SJSA1 (cell line): ENCODE data around the gene MAGI1. TPM values are rescaled to one million over a fixed set of nuclear protein-coding genes. Genes with fewer than 3 reads are reported as not detected.

Experiments used
- DNase-seq, 2 experiments: peaks; one replicate each; pipeline ENCODE4 v3.0.0-alpha.2; 2015 to 2020; ENCODE audit warnings: low spot score in 2 of 2, low read depth in 1 of 2
- H3K27ac ChIP-seq: fragments of 250-450 bp; sonication (Bioruptor Pico); 2 replicates; pipeline ENCODE4 v1.5.1; 2020; ENCODE audit warnings: mild to moderate bottlenecking, moderate library complexity
- H3K27me3 ChIP-seq: fragments of 250-450 bp; sonication (Bioruptor Pico); replicated peaks from 2 replicates; pipeline ENCODE4 v1.5.1; 2020; ENCODE audit warnings: mild to moderate bottlenecking, moderate library complexity
- H3K36me3 ChIP-seq: fragments of 250-450 bp; sonication (Bioruptor Pico); 2 replicates; pipeline ENCODE4 v1.5.1; 2020; ENCODE audit warnings: mild to moderate bottlenecking
- H3K4me1 ChIP-seq: fragments of 250-450 bp; sonication (Bioruptor Pico); replicated peaks from 2 replicates; pipeline ENCODE4 v1.6.1; 2021; ENCODE audit warnings: mild to moderate bottlenecking
- H3K4me3 ChIP-seq: fragments of 250-450 bp; sonication (Bioruptor Pico); 2 replicates; pipeline ENCODE4 v1.5.1; 2020; ENCODE audit warnings: mild to moderate bottlenecking
- H3K9me3 ChIP-seq: fragments of 250-450 bp; sonication (Bioruptor Pico); replicated peaks from 2 replicates; pipeline ENCODE4 v1.5.1; 2020; ENCODE audit warnings: mild to moderate bottlenecking
- total RNA-seq: library from RNA; depleted of rRNA; stranded (reverse); fragments of >200 nt; shearing (Covaris generic); gene quantifications from 2 replicates; pipeline ENCODE4 v1.2.3, GENCODE V29; 2014

MAGI1 gene
- total RNA-seq, 1 experiment from 2014 or later = 4.6 TPM

GRCh38 chr3:65948841-65949573 is 89.7 kb downstream of the MAGI1 start:
- Histone ChIP-seq H3K36me3 (no peaks in the 10 kb centered on the region), H3K9me3 (no peaks in the 10 kb centered on the region), H3K27ac (no peak overlapping the region), H3K27me3 (no peaks in the 10 kb centered on the region), H3K4me3 (no peak overlapping the region), H3K4me1 (peaks cover 40% of the 10 kb centered on the region)
- no peak for DNase-seq

GRCh38 chr3:65946438-65946837 is 92.3 kb downstream of the MAGI1 start:
- Histone ChIP-seq H3K27ac (no peak overlapping the region), H3K4me1 (peaks cover 17% of the 10 kb centered on the region), H3K36me3 (no peaks in the 10 kb centered on the region), H3K9me3 (no peaks in the 10 kb centered on the region), H3K4me3 (no peak overlapping the region), H3K27me3 (no peaks in the 10 kb centered on the region)
- DNase-seq = no peak

- Histone ChIP-seq H3K4me1 (peaks cover 16% of the 10 kb centered on the region), H3K27me3 (no peaks in the 10 kb centered on the region), H3K36me3 (no peaks in the 10 kb centered on the region), H3K4me3 (no peak overlapping the region), H3K27ac (no peak overlapping the region), H3K9me3 (no peaks in the 10 kb centered on the region)
- DNase-seq = no peak
These were observed 92.8 kb downstream of the MAGI1 start for GRCh38 chr3:65945953-65946352.

- Histone ChIP-seq H3K27ac (no peak overlapping the region), H3K9me3 (no peaks in the 10 kb centered on the region), H3K27me3 (no peaks in the 10 kb centered on the region), H3K4me3 (no peak overlapping the region), H3K36me3 (no peaks in the 10 kb centered on the region), H3K4me1 (peaks cover 11% of the 10 kb centered on the region)
- DNase-seq = no peak
These were observed 93.2 kb downstream of the MAGI1 start for GRCh38 chr3:65945480-65945879.

- H3K36me3 ChIP-seq = no peaks in the 10 kb centered on the region
- no peaks in the 10 kb centered on the region for H3K9me3 ChIP-seq
- H3K27ac ChIP-seq = no peak overlapping the region
- DNase-seq = no peak
- peaks cover 3% of the 10 kb centered on the region for H3K4me1 ChIP-seq
- H3K4me3 ChIP-seq = no peak overlapping the region
- no peaks in the 10 kb centered on the region for H3K27me3 ChIP-seq
These were observed 94.5 kb downstream of the MAGI1 start for GRCh38 chr3:65944252-65944651.

GRCh38 chr3:65939801-65940246 is 98.9 kb downstream of the MAGI1 start:
- no peak for DNase-seq
- Histone ChIP-seq H3K9me3 (no peaks in the 10 kb centered on the region), H3K27ac (no peak overlapping the region), H3K36me3 (no peaks in the 10 kb centered on the region), H3K27me3 (no peaks in the 10 kb centered on the region), H3K4me3 (no peak overlapping the region), H3K4me1 (no peaks in the 10 kb centered on the region)

GRCh38 chr3:65939184-65939583 is 99.5 kb downstream of the MAGI1 start:
- no peak overlapping the region for H3K4me3 ChIP-seq
- H3K27me3 ChIP-seq = no peaks in the 10 kb centered on the region
- no peak for DNase-seq
- no peaks in the 10 kb centered on the region for H3K36me3 ChIP-seq
- no peaks in the 10 kb centered on the region for H3K4me1 ChIP-seq
- no peak overlapping the region for H3K27ac ChIP-seq
- H3K9me3 ChIP-seq = no peaks in the 10 kb centered on the region

- H3K36me3 ChIP-seq = no peaks in the 10 kb centered on the region
- H3K27me3 ChIP-seq = no peaks in the 10 kb centered on the region
- no peak overlapping the region for H3K27ac ChIP-seq
- no peak for DNase-seq
- H3K4me1 ChIP-seq = no peaks in the 10 kb centered on the region
- H3K4me3 ChIP-seq = no peak overlapping the region
- no peaks in the 10 kb centered on the region for H3K9me3 ChIP-seq
These were observed 100.0 kb downstream of the MAGI1 start for GRCh38 chr3:65938676-65939075.

GRCh38 chr3:65938147-65938546 is 100.6 kb downstream of the MAGI1 start:
- Histone ChIP-seq H3K4me1 (no peaks in the 10 kb centered on the region), H3K27ac (no peak overlapping the region), H3K9me3 (no peaks in the 10 kb centered on the region), H3K4me3 (no peak overlapping the region), H3K27me3 (no peaks in the 10 kb centered on the region), H3K36me3 (no peaks in the 10 kb centered on the region)
- no peak for DNase-seq

- H3K4me1 ChIP-seq = no peaks in the 10 kb centered on the region
- H3K27me3 ChIP-seq = no peaks in the 10 kb centered on the region
- no peak overlapping the region for H3K4me3 ChIP-seq
- H3K9me3 ChIP-seq = no peaks in the 10 kb centered on the region
- H3K36me3 ChIP-seq = no peaks in the 10 kb centered on the region
- H3K27ac ChIP-seq = no peak overlapping the region
- no peak for DNase-seq
These were observed 101.6 kb downstream of the MAGI1 start for GRCh38 chr3:65936908-65937638.

- Histone ChIP-seq H3K9me3 (no peaks in the 10 kb centered on the region), H3K27me3 (no peaks in the 10 kb centered on the region), H3K4me1 (no peaks in the 10 kb centered on the region), H3K4me3 (no peak overlapping the region), H3K36me3 (no peaks in the 10 kb centered on the region), H3K27ac (no peak overlapping the region)
- no peak for DNase-seq
These were observed 103.0 kb downstream of the MAGI1 start for GRCh38 chr3:65935724-65936123.

GRCh38 chr3:65930648-65931047 is 108.1 kb downstream of the MAGI1 start:
- no peaks in the 10 kb centered on the region for H3K36me3 ChIP-seq
- H3K27ac ChIP-seq = no peak overlapping the region
- H3K4me3 ChIP-seq = no peak overlapping the region
- H3K9me3 ChIP-seq = no peaks in the 10 kb centered on the region
- H3K4me1 ChIP-seq = no peaks in the 10 kb centered on the region
- no peaks in the 10 kb centered on the region for H3K27me3 ChIP-seq
- DNase-seq = no peak

- H3K27me3 ChIP-seq = no peaks in the 10 kb centered on the region
- no peak overlapping the region for H3K27ac ChIP-seq
- no peak overlapping the region for H3K4me3 ChIP-seq
- no peak for DNase-seq
- H3K9me3 ChIP-seq = no peaks in the 10 kb centered on the region
- H3K4me1 ChIP-seq = no peaks in the 10 kb centered on the region
- H3K36me3 ChIP-seq = no peaks in the 10 kb centered on the region
These were observed 110.6 kb downstream of the MAGI1 start for GRCh38 chr3:65928110-65928509.

GRCh38 chr3:65927576-65927975 is 111.1 kb downstream of the MAGI1 start:
- Histone ChIP-seq H3K9me3 (no peaks in the 10 kb centered on the region), H3K4me3 (no peak overlapping the region), H3K36me3 (no peaks in the 10 kb centered on the region), H3K27ac (no peak overlapping the region), H3K4me1 (no peaks in the 10 kb centered on the region), H3K27me3 (no peaks in the 10 kb centered on the region)
- no peak for DNase-seq
